ENCODE measurements around the gene DNAJC25.

Gene DNAJC25

DNA sequence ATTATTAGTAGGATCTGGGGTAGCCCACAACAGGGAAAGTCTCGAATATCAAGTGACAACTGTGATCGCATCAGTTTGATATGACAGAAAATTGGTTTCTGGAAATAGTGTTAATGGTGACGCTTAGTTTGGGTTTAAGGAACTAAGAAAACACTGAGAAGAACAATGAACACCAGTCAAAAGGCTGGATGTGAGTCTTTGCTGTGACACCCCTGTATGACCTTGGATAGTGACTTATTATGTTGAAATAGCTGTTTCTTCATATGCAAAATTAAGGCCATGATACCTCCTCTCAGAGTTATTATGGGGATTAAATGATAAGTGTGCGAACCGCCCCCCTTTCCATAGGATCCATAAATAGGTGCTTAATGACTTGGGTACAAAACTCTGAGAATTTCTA, 926 bp downstream of the DNAJC25 start:
- peak overlapping the region; percentile 84 for H3K4me3 Mint-ChIP-seq
- H3K4me1 Mint-ChIP-seq, result peaks cover 44% of the 10 kb centered on the region
- H3K9me3 Mint-ChIP-seq, result no peaks in the 10 kb centered on the region
- DNase-seq (ENCODE audit: low spot score in 2 of 2), result no peak
- ATAC-seq (replicated peaks; ENCODE audit: extremely low read depth, poor library complexity, severe bottlenecking), result no peak
- H3K27me3 Mint-ChIP-seq, result no peaks in the 10 kb centered on the region
- H3K27ac Mint-ChIP-seq (ENCODE audit: low read depth), result peak overlapping the region; percentile 95
- H3K36me3 Mint-ChIP-seq (ENCODE audit: insufficient read depth), result peaks cover 7% of the 10 kb centered on the region

DNA sequence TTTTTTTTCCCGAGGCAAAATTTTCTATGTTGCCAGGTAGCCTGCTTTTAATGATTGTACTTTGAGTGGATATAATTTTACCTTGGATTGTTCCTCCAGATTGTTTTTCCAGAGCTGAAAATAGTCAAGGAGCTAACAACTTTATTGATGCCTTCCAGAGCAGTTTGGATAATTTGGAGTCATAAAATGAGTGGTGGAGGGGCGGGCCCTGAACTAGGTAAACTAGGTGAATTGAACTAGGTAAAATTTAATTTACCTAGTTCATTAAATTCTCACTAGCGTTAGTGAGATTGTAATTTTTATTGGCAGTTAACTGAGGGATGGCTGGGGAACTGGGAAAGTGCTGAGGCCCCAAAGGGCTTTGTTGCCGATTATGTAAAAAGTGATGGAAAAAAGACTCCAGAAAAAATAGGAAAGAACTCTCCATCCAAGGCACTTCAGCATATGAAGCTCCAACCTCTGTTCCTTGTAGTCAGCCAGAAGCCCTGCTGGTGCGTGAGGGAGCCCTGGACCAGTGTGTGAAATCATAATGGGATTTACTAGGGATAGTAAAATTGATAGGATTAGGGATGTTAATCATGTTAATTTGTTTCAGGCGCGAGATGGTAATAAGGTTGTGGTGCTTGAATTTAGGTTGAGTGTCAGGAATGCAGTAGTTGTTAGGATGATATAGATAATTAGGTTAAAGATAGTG, 1.7 kb downstream of the DNAJC25 start:
- peaks cover 7% of the 10 kb centered on the region for H3K36me3 Mint-ChIP-seq (ENCODE audit: insufficient read depth)
- H3K4me1 Mint-ChIP-seq, result peaks cover 44% of the 10 kb centered on the region
- peak overlapping the region; percentile 84 for H3K4me3 Mint-ChIP-seq
- no peaks in the 10 kb centered on the region for H3K27me3 Mint-ChIP-seq
- ATAC-seq (replicated peaks; ENCODE audit: extremely low read depth, poor library complexity, severe bottlenecking) (no peak), DNase-seq (ENCODE audit: low spot score in 2 of 2) (no peak)
- H3K9me3 Mint-ChIP-seq, result no peaks in the 10 kb centered on the region
- no peak overlapping the region for H3K27ac Mint-ChIP-seq (ENCODE audit: low read depth)

DNA sequence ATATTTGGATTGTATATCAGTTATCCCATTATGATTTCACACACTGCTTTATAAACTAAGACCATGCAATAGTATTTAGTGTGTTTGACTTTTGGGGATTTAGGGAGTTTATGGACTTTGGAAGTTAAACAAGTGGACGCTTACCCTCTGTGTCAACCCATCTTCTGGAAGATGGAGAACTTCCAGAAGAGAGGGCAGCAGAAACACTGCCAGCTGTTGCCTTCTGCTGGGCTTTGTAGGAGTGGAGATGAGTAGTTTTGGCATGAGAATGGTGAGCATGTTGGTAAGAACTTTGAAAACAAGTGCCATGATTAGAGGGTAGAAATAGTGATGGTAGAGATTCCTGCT, 2.2 kb downstream of the DNAJC25 start:
- no peak for DNase-seq (ENCODE audit: low spot score in 2 of 2)
- no peaks in the 10 kb centered on the region for H3K27me3 Mint-ChIP-seq
- H3K4me3 Mint-ChIP-seq, result no peak overlapping the region
- ATAC-seq (replicated peaks; ENCODE audit: extremely low read depth, poor library complexity, severe bottlenecking), result no peak
- peaks cover 7% of the 10 kb centered on the region for H3K36me3 Mint-ChIP-seq (ENCODE audit: insufficient read depth)
- no peak overlapping the region for H3K27ac Mint-ChIP-seq (ENCODE audit: low read depth)
- H3K9me3 Mint-ChIP-seq, result no peaks in the 10 kb centered on the region
- peaks cover 44% of the 10 kb centered on the region for H3K4me1 Mint-ChIP-seq

DNA sequence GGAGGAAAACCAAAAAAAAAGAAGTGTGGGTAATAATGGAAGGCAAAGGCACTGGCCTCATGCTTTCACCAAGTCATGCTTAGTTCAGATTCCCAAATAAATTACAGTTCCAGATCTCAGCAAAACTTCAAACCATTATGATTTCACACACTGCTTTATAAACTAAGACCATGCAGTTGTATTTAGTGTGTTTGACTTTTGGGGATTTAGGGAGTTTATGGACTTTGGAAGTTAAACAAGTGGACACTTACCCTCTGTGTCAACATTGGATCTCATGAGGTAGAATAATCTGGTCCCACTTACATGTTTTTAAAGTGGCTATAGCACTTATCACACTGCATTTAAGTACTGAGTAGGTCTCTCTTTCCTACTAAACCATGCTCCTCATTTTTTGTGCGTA, 3.7 kb downstream of the DNAJC25 start:
- H3K4me1 Mint-ChIP-seq, result peaks cover 44% of the 10 kb centered on the region
- no peak overlapping the region for H3K27ac Mint-ChIP-seq (ENCODE audit: low read depth)

DNA sequence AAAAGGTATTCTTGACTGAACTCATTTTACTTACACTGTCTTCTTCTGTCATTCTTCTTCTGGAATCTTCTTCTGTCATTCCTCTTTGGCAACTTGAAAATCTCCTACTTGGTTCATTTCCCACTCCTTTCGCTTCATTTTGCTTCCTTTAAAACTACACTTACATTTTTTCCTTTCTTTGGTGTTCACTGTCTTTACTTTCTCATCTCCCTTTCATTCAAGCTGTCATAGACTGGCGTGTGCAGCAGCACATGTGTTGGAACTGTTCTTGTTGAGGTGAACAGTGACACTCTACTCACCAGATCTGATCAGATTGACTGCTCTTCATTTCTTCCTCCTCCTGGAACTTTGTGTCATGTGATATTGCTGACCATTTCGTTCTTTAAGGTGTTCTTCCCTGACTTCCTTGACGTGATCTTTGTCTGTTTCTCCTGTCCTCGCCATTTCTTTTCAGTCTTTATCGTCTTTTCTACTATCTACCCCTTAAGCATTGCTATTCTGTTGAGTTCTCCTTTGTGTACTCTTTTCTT, 6.4 kb downstream of the DNAJC25 start:
- peaks cover 31% of the 10 kb centered on the region for H3K4me1 Mint-ChIP-seq
- ATAC-seq (replicated peaks; ENCODE audit: extremely low read depth, poor library complexity, severe bottlenecking) (no peak), DNase-seq (ENCODE audit: low spot score in 2 of 2) (no peak)

More for the DNA sequence above, 3.7 kb downstream of the DNAJC25 start:
- DNase-seq (ENCODE audit: low spot score in 2 of 2), result no peak
- Mint-ChIP-seq H3K27me3 (no peaks in the 10 kb centered on the region), H3K36me3 (ENCODE audit: insufficient read depth) (peaks cover 7% of the 10 kb centered on the region), H3K4me3 (no peak overlapping the region), H3K9me3 (no peaks in the 10 kb centered on the region)
- ATAC-seq (replicated peaks; ENCODE audit: extremely low read depth, poor library complexity, severe bottlenecking), result no peak

DNA sequence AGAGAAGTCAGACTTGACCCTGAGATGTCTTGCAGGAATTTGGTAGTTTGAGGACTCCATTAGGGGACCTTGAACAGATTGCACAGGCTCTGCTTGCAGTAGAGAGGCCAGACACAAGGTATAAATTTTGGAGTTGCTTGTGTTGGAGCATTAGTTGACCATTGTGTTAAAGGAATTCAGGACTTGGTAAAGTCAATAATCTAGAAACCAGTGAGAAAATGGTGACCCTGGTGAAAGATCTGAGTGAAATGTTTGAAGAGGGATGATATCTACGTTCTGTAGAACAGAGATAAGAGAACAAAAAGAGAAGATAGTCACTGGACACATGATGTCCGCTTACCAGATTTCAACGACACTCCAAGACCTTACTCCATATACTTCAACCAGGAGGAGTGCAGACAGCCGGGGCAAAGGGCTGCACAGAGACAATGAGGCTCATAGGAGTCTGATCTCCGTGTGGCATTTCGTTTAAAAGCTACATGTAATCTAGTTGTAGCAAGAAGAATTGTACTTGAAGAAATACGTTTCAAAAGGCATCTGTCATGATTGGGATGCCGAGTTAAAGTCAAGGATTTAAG, 13.2 kb downstream of the DNAJC25 start:
- no peak overlapping the region for H3K4me3 Mint-ChIP-seq
- H3K27me3 Mint-ChIP-seq, result no peaks in the 10 kb centered on the region
- H3K27ac Mint-ChIP-seq (ENCODE audit: low read depth), result no peak overlapping the region
- H3K36me3 Mint-ChIP-seq (ENCODE audit: insufficient read depth), result peaks cover 15% of the 10 kb centered on the region
- DNase-seq (ENCODE audit: low spot score in 2 of 2) (no peak), ATAC-seq (replicated peaks; ENCODE audit: extremely low read depth, poor library complexity, severe bottlenecking) (no peak)
- no peaks in the 10 kb centered on the region for H3K4me1 Mint-ChIP-seq
- no peaks in the 10 kb centered on the region for H3K9me3 Mint-ChIP-seq

More for the DNA sequence above, 6.4 kb downstream of the DNAJC25 start:
- no peaks in the 10 kb centered on the region for H3K9me3 Mint-ChIP-seq
- H3K27me3 Mint-ChIP-seq, result no peaks in the 10 kb centered on the region
- H3K36me3 Mint-ChIP-seq (ENCODE audit: insufficient read depth), result no peaks in the 10 kb centered on the region
- H3K4me3 Mint-ChIP-seq, result no peak overlapping the region
- no peak overlapping the region for H3K27ac Mint-ChIP-seq (ENCODE audit: low read depth)

DNA sequence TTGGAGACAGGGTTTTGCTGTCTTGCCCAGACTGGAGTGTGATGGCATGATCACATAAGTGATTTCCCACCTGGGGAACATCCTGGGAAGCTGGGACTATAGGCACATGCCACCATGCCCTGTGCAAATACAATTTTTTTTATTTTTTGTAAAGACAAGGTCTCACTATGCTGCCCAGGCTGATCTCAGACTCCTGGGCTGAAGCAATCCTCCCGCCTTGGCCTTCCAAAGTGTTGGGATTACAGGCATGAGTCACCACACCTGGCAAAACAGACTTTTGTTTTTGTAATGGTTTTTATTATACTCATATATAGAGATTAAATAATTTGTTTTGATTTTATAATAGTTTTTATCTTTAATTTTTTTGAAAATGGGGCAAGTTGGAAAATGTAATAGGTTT, 14.7 kb downstream of the DNAJC25 start:
- DNase-seq (ENCODE audit: low spot score in 2 of 2) (no peak), ATAC-seq (replicated peaks; ENCODE audit: extremely low read depth, poor library complexity, severe bottlenecking) (no peak)
- H3K27ac Mint-ChIP-seq (ENCODE audit: low read depth), result no peak overlapping the region
- no peaks in the 10 kb centered on the region for H3K4me1 Mint-ChIP-seq
- H3K4me3 Mint-ChIP-seq, result no peak overlapping the region
- no peaks in the 10 kb centered on the region for H3K27me3 Mint-ChIP-seq
- H3K9me3 Mint-ChIP-seq, result no peaks in the 10 kb centered on the region
- H3K36me3 Mint-ChIP-seq (ENCODE audit: insufficient read depth), result peaks cover 20% of the 10 kb centered on the region

DNA sequence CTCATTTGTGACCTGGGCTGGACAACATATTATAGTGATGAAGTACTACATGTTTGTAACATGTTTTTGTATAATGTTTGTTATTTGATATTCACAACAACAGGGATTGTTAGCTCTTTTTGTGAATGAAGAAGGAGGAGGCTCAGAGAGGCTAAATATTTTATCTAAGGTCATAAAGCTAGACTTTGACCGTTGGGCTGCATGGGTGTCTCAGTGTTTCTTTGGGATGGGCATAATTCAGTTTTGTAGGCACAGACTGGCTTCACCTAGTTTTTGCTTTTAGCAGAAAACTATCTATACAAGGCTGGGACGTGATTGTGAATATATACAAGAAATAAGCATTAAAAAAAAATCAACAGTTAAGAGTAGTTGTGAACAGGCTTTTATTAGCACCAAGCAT, 15.3 kb downstream of the DNAJC25 start:
- DNase-seq (ENCODE audit: low spot score in 2 of 2) (no peak), ATAC-seq (replicated peaks; ENCODE audit: extremely low read depth, poor library complexity, severe bottlenecking) (no peak)
- Mint-ChIP-seq H3K27ac (ENCODE audit: low read depth) (no peak overlapping the region), H3K27me3 (no peaks in the 10 kb centered on the region), H3K9me3 (no peaks in the 10 kb centered on the region), H3K4me3 (no peak overlapping the region), H3K4me1 (no peaks in the 10 kb centered on the region), H3K36me3 (ENCODE audit: insufficient read depth) (peaks cover 20% of the 10 kb centered on the region)

DNA sequence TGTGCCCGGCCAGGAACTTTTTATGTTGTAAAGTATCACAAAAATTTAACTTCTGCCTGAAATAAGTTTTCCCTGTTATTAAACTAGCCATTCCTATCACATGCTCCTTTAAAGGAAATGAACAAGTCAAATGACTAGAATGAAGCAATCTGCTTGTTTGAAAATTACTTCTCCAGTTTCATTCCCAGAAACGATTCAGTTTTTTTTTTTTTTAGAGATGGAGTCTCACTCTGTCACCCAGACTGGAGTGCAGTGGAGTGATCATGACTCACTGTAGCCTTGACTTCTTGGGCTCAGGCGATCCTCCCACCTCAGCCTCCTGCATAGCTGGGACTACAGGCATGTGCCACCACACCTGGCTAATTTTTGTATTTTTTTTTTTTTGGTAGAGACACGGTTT, 16.9 kb downstream of the DNAJC25 start:
- no peaks in the 10 kb centered on the region for H3K27me3 Mint-ChIP-seq
- H3K4me1 Mint-ChIP-seq, result no peaks in the 10 kb centered on the region
- ATAC-seq (replicated peaks; ENCODE audit: extremely low read depth, poor library complexity, severe bottlenecking), result no peak
- H3K36me3 Mint-ChIP-seq (ENCODE audit: insufficient read depth), result peaks cover 23% of the 10 kb centered on the region
- DNase-seq (ENCODE audit: low spot score in 2 of 2), result no peak
- no peak overlapping the region for H3K4me3 Mint-ChIP-seq
- no peak overlapping the region for H3K27ac Mint-ChIP-seq (ENCODE audit: low read depth)
- H3K9me3 Mint-ChIP-seq, result no peaks in the 10 kb centered on the region

DNA sequence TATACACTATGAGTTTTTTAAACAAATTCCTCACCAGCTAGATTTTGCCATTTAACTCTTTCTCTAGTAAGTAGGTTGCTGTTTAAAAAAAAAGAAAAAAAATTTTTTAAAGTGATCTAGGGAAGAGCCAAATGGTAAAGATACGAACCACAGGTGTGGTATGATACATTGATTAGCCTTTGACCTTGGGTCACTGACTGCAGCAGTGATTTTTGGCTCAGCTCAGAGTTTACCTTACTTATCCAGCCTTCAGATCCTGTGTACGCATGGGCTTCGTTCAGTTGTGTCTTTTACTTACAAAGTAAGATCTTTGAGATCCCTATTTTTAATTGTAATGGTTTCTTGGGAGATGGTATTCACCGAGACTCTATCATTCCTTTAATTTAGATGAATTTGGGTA, 17.9 kb downstream of the DNAJC25 start:
- Mint-ChIP-seq H3K9me3 (no peaks in the 10 kb centered on the region), H3K27ac (ENCODE audit: low read depth) (no peak overlapping the region), H3K36me3 (ENCODE audit: insufficient read depth) (peaks cover 25% of the 10 kb centered on the region), H3K4me3 (no peak overlapping the region), H3K4me1 (no peaks in the 10 kb centered on the region), H3K27me3 (no peaks in the 10 kb centered on the region)
- DNase-seq (ENCODE audit: low spot score in 2 of 2) (no peak), ATAC-seq (replicated peaks; ENCODE audit: extremely low read depth, poor library complexity, severe bottlenecking) (no peak)

DNA sequence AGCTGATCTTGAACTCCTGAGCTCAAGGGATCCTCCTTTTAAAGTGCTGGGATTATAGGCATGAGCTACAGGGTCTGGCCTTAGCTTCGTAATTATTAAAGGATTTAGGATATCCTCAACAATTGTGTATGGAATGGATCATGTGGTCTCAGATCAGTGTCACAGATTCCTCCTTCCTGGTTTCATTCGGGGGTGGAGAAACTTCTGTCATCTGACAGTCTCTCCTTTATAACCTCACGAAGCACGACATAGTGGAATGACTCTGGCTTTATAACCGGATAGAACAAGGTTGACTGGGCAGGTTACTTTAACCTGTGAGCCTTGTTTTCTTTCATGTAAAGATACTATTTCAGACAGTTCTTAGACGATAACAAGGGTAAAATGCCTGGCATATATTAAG, 25.9 kb downstream of the DNAJC25 start:
- H3K9me3 Mint-ChIP-seq, result no peaks in the 10 kb centered on the region

DNA sequence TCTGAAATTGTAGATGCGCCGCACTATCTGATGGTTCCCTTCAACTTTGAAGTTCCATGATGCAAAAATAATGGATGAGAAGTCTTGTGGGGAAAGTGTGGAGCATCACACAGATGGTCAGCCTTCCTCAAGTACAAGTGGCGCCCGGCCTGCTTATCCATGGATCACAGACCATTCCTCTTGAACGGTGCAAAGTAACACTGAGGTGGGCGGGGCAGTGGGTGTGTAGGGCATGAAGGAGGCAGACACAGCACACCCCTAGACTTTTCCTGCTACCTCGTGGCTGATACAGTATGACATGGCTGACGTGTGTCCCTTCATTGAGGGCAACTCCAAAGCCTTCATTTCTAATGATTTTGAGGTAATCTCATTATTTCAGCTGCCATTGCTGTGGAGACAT, 27.8 kb downstream of the DNAJC25 start:
- ATAC-seq (replicated peaks; ENCODE audit: extremely low read depth, poor library complexity, severe bottlenecking) (no peak), DNase-seq (ENCODE audit: low spot score in 2 of 2) (no peak)
- H3K27ac Mint-ChIP-seq (ENCODE audit: low read depth), result no peak overlapping the region
- peaks cover 4% of the 10 kb centered on the region for H3K36me3 Mint-ChIP-seq (ENCODE audit: insufficient read depth)
- H3K27me3 Mint-ChIP-seq, result no peaks in the 10 kb centered on the region
- H3K4me3 Mint-ChIP-seq, result no peak overlapping the region
- peaks cover 25% of the 10 kb centered on the region for H3K4me1 Mint-ChIP-seq
- H3K9me3 Mint-ChIP-seq, result no peaks in the 10 kb centered on the region

More for the DNA sequence above, 25.9 kb downstream of the DNAJC25 start:
- no peak overlapping the region for H3K4me3 Mint-ChIP-seq
- no peak for DNase-seq (ENCODE audit: low spot score in 2 of 2)
- ATAC-seq (replicated peaks; ENCODE audit: extremely low read depth, poor library complexity, severe bottlenecking), result no peak
- H3K27me3 Mint-ChIP-seq, result no peaks in the 10 kb centered on the region
- no peak overlapping the region for H3K27ac Mint-ChIP-seq (ENCODE audit: low read depth)
- H3K4me1 Mint-ChIP-seq, result peaks cover 8% of the 10 kb centered on the region
- peaks cover 7% of the 10 kb centered on the region for H3K36me3 Mint-ChIP-seq (ENCODE audit: insufficient read depth)

DNA sequence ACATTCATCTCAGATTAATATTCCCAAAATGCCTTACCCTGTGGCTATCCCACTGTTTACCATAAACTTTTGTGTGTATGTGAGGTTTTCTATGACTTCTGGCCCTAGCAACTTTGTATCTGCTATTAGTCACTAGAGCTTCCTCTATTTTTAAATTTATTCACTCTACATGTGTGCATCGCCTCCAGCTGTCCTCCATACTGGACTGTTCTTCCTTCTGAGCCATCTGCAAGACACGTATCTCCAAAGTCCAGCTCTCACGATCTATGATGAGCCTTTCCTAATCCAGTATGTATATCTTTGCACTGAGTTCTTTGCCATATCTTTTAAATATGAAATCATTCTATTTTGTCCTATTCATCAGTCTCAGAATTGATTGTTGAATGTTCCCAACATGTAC, 28.6 kb downstream of the DNAJC25 start:
- H3K9me3 Mint-ChIP-seq, result no peaks in the 10 kb centered on the region
- peaks cover 29% of the 10 kb centered on the region for H3K4me1 Mint-ChIP-seq
- ATAC-seq (replicated peaks; ENCODE audit: extremely low read depth, poor library complexity, severe bottlenecking) (no peak), DNase-seq (ENCODE audit: low spot score in 2 of 2) (no peak)
- H3K27ac Mint-ChIP-seq (ENCODE audit: low read depth), result no peak overlapping the region
- H3K27me3 Mint-ChIP-seq, result no peaks in the 10 kb centered on the region
- no peak overlapping the region for H3K4me3 Mint-ChIP-seq
- H3K36me3 Mint-ChIP-seq (ENCODE audit: insufficient read depth), result peaks cover 2% of the 10 kb centered on the region

Measured in central memory CD8-positive, alpha-beta T cell (primary cell).